ENCODE results near the gene OCSTAMP.

OCSTAMP gene

DNA sequence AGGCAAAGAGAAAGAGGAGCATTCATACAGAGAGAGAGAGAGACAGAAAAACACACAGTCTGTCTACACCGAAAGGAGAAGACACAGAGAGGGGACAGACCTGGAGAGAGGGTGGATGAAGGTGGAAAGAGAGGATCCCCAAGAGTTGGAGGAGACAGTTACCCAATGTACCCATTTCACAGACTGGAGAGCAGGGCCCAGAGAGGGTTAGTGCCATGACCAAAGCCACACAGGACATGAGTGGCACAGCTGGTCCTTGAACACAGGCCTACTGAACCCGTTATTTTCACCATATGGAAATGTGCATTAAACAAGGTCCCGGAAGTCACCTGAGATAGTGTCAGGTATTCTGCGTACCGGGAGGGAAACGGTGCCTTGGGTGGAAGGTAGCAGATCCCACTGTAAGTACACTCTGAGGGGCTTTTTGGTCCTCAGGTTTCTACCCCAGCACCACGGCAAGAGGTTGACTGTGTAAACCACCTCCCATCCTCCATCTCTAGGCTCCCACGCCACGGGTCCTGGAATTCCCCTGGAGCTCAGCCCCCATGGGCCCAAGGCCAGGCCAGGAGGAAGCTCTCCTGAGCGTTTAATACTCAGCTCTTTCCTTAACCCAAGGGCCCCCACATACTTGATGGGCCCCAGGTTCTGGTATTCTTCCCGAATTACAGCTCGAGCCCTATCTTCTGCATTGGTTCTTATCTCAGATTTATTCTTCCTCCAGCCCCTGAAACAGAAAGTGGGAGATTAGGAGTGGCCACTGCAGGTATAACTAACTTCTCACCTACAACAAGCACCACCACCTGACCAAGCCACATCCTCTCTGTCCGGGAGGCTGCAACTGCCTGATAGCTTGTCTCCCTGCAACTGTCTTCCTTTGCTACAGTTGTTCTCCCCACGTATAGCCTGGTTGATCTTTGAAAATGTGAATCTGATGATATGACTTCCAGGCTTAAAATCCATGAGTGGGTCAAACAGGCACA is 38.4 kb upstream of the OCSTAMP start:
- TF ChIP-seq, protein P1, sequence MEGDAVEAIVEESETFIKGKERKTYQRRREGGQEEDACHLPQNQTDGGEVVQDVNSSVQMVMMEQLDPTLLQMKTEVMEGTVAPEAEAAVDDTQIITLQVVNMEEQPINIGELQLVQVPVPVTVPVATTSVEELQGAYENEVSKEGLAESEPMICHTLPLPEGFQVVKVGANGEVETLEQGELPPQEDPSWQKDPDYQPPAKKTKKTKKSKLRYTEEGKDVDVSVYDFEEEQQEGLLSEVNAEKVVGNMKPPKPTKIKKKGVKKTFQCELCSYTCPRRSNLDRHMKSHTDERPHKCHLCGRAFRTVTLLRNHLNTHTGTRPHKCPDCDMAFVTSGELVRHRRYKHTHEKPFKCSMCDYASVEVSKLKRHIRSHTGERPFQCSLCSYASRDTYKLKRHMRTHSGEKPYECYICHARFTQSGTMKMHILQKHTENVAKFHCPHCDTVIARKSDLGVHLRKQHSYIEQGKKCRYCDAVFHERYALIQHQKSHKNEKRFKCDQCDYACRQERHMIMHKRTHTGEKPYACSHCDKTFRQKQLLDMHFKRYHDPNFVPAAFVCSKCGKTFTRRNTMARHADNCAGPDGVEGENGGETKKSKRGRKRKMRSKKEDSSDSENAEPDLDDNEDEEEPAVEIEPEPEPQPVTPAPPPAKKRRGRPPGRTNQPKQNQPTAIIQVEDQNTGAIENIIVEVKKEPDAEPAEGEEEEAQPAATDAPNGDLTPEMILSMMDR (conservative IDR thresholded peaks at IDR 0.05) = no peak
- no peak for TF ChIP-seq ZFX (IDR thresholded peaks at IDR 0.05)
- no peak overlapping the region for H3K27ac ChIP-seq

DNA sequence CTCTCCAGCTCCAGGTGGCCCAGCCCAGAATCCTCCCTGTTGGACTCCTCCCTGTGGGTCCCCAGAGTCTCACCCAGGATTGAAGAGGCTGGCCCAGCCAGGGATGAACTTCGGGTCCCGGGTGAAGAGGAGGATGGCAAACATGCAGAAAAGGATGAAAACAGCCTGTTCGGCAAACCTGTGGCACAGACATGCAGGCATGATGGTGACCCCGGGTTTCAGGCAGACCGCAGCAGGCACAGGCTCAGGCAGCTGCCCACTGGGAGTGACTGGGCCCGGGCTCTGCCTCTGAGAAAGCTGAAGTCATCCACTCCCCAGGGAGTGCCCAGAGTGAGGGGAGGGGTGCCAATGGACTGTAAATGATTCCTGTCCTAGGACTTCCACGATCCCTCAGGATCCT is 37.5 kb upstream of the OCSTAMP start:
- H3K27ac ChIP-seq = no peak overlapping the region
- TF ChIP-seq ZFX (IDR thresholded peaks at IDR 0.05) = no peak
- TF ChIP-seq, protein P1 (conservative IDR thresholded peaks at IDR 0.05) = no peak

GRCh38 chr20:46586724-46587123 is 36.3 kb upstream of the OCSTAMP start:
- no peak overlapping the region for H3K27ac ChIP-seq
- no peak for TF ChIP-seq ZFX (IDR thresholded peaks at IDR 0.05)
- TF ChIP-seq, protein P1 (conservative IDR thresholded peaks at IDR 0.05) = no peak

- H3K27ac ChIP-seq = no peak overlapping the region
- TF ChIP-seq, protein P1 (conservative IDR thresholded peaks at IDR 0.05) = no peak
- TF ChIP-seq ZFX (IDR thresholded peaks at IDR 0.05) = no peak
Measured at GRCh38 chr20:46584508-46584907, 34.1 kb upstream of the OCSTAMP start.

DNA sequence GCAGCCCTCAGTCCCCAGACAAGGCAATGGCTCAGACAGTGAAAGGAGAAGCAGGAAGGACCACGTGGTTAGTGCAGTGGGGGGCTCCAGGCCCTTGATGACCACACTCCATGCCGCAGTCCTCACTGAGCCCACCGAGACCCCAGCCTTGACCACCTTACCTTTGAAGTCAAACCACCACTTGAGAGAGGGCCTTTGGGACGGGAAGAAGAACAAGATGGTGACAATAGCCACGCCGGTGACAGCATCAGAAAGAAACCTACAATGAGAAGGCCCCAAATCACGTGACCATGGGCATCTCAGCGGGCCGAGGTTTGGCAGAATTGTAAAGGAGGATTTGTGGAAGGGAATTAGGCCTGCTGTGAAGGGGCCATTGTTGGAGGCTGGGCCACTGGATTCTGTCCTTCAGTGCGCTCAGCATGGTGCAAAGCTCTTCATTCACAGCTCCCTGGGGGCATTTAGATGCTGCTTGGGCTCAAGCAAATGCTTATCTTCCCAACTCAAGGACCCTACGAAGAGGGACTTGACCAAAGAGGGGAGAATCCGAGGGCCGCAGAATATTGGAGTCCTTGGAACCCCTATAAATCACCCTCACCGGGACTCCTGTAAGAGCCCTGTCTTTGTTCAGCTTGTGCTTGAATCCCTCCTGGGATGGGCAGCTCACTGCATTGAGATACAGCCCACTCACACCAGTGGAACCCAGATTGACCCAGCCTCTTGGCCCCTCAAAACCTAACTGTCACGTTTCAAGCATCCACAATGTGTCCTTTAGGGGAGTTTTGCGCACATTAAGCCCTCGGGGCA is 33.2 kb upstream of the OCSTAMP start:
- TF ChIP-seq ZFX (IDR thresholded peaks at IDR 0.05) = no peak
- TF ChIP-seq, protein P1 (conservative IDR thresholded peaks at IDR 0.05) = no peak
- H3K27ac ChIP-seq = no peak overlapping the region

- TF ChIP-seq, protein P1 (conservative IDR thresholded peaks at IDR 0.05) = no peak
- no peak for TF ChIP-seq ZFX (IDR thresholded peaks at IDR 0.05)
Measured at GRCh38 chr20:46582648-46583047, 32.2 kb upstream of the OCSTAMP start.

GRCh38 chr20:46581391-46581790 is 30.9 kb upstream of the OCSTAMP start:
- H3K27ac ChIP-seq = no peak overlapping the region
- no peak for TF ChIP-seq ZFX (IDR thresholded peaks at IDR 0.05)
- TF ChIP-seq, protein P1 (conservative IDR thresholded peaks at IDR 0.05) = no peak

More at GRCh38 chr20:46582648-46583047, 32.2 kb upstream of the OCSTAMP start:
- no peak overlapping the region for H3K27ac ChIP-seq
